ENCODE data around the gene GAB1. TPM values are rescaled to one million over a fixed set of nuclear protein-coding genes. Genes with fewer than 3 reads are reported as not detected.

GAB1 gene
- total RNA-seq, 1 experiment from 2014 or later = 6.9 TPM

DNA sequence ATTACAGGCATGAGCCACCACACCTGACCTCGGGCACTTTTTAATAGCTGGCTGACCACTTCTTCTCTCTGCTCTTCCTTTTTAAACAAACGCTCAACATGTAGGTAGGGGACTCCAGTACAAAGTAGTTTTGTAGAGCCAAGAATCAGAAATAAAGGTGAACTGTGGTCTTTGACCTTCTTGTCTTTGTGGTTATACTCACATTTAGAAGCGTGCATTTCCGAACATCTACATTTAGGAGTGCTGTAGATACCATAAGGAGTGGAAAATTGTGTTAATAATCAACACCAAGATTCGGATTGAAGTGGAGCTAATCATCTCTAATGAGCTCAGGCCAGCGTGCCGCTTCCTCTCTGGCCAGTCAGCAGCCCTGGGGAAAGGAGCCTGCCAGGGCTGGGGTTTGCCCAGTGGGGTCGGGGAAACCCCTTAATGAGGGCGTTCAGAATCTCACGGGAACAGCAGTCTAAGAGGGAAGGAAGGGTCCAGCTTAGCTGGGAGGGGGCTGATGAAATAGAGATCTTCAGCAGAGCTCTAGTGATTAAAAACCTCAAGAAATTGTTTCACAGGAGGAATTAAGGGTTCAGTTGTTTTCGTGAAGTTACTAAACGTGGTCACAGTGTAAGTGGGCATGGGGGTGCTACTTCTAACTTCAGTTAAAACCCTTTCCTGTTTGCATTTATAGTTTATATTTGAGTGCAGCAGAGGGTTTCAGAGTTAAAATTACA is 81.2 kb downstream of the GAB1 start:
- no peak for DNase-seq (ENCODE audit: low read depth)

DNA sequence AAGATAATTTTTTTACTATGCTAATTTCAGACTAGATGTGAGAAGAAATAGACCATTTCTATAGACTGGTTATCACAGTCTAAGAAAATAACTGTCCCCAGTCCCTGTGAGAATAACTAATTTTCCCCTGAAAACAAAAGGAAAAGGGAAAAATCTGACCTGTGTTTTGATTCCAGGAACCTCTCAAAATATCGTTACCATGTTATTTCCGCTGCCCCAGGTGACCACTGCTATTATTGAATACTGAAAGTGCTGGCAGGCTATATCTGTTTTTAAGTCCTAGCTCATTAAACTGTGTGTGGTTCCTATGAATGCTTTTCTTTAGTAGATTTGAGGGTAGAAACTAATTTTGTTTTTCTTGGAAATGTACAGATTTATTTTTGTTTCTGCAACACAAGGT is 83.6 kb downstream of the GAB1 start:
- peak; percentile 12 for DNase-seq (ENCODE audit: low read depth)

GRCh38 chr4:143421609-143422008 is 84.9 kb downstream of the GAB1 start:
- peak; percentile 73 for DNase-seq (ENCODE audit: low read depth)

GRCh38 chr4:143424276-143424675 is 87.6 kb downstream of the GAB1 start:
- DNase-seq (ENCODE audit: low read depth) = peak; percentile 40

DNA sequence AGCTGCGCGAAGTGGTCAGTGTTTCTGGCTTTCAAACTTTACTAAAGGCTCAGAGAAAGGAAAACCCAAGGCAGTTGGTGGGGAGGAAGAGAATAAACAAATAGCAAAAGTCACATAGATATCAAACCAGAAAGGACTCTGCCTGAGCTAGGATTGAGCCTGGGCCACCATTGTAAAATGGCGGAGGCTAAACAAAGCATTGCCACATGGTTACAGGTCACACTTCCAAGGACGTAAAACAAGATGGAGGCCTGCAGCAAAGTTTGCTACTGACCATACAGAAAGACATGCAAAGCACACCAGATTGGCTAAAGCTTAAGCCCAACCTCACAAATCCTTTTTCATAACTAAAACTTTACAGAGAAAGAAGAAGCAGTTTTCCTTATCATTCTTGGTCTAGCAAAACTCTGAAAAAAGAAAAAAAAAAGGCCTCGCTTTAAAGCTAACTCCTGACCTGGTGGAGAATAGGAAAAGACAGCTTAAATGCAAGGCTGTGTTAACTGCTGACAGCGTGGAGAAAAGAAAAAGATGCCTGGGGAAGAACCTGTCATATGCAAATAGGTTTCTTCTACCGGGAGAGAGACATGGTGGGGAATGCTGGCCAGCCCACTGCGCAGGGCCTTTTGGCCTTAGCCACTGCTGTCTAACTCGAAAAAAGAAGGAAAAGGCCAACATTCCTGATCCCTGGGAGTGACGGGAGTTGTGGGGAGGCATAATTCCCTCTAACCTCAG is 95.0 kb downstream of the GAB1 start:
- DNase-seq (ENCODE audit: low read depth) = no peak

- no peak for DNase-seq (ENCODE audit: low read depth)
These were observed 95.5 kb downstream of the GAB1 start for GRCh38 chr4:143432258-143432591.

DNA sequence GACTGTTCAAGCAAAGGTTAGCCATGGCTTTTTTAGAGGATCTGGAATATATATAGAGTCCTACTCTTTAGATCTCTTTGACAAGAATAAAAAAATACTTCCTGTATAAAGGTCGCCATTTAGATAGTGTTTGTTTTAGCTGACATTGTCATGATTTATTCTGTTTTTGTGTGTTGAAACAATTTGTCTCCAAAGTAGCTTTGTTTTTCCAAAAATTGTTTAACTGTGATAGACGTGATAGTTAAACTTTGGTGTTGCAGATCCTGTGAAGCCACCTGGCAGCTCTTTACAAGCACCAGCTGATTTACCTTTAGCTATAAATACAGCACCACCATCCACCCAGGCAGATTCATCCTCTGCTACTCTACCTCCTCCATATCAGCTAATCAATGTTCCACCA is 96.6 kb downstream of the GAB1 start:
- no peak for DNase-seq (ENCODE audit: low read depth)

DNA sequence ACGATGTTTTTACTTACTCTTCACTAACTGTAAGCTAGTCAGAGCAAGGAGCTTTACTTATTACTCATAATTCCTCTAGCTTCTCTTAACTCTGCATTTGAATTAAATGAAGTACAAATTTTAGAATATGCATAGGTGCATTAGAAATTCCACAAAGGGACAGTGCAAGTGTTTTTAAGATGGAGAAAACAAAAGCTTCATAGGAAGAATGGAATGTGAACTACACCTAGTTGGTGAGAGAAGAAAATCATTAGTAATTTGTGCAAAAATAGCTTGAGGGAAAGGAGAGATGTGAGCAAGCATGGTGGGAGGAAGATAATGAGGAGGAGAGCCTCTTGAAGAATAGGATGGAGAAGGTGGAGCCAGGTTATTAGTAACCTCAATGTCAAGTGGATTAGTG is 99.3 kb downstream of the GAB1 start:
- DNase-seq (ENCODE audit: low read depth) = no peak

DNA sequence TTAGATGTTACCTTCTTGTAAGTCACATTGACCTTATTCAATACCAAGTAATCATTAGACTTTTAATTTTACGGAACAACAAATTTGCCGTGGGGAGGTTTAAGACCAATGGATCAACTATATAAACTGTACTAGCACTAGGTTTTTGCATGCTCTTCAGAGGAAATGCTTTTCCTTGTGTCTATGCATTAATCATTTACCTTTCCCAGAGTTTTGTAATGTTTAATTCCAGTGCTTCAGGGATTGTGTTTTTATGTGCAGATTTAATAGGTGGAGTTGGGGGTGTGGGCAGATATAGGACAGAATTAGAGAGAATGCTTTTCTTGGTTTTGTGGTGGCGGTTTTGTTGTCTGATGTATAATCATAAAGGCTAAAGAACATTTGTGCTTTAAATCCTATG is 100.8 kb downstream of the GAB1 start:
- DNase-seq (ENCODE audit: low read depth) = no peak

- no peak for DNase-seq (ENCODE audit: low read depth)
These were observed 101.3 kb downstream of the GAB1 start for GRCh38 chr4:143437937-143438336.

DNA sequence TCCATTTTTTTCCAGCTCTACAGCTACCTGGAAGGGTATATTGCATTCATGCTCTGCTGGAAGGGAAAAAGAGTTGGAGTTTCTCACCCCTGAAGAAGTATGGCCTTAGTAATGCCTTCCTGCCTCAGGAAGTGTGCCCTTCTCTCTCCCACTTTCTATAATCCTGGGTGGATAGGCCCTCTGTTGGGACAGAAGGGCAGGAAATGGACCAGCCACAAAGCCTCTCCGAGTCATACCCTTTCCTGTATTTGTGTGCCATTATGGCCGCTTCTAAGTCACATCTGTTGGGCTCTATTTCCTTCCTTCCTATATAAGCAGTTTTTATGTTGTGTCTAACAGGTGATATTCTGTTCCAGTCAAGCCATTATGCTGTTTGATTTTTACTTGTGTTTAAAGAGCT is 102.0 kb downstream of the GAB1 start:
- DNase-seq (ENCODE audit: low read depth) = peak; percentile 11

GRCh38 chr4:143441109-143441508 is 104.4 kb downstream of the GAB1 start:
- DNase-seq (ENCODE audit: low read depth) = no peak

DNA sequence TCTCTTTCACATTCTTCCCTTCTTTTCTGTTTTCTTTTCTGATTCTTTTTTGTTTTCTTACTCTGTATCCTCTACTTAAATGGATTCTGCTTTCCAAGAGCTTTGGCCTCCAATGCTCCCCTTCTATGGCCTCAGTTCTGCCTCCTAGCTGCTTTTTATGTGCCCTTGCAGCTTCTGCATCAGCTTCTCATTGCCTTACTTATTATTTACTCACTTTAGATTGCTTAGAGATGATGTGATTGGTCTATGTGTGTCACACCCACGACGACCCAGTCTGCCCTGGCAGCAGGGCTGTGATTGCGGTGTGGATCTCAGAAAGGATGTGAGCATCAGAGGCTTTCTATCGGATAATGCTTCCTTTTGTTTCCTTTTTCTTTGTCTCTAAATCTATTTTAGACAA is 105.0 kb downstream of the GAB1 start:
- DNase-seq (ENCODE audit: low read depth) = no peak

DNA sequence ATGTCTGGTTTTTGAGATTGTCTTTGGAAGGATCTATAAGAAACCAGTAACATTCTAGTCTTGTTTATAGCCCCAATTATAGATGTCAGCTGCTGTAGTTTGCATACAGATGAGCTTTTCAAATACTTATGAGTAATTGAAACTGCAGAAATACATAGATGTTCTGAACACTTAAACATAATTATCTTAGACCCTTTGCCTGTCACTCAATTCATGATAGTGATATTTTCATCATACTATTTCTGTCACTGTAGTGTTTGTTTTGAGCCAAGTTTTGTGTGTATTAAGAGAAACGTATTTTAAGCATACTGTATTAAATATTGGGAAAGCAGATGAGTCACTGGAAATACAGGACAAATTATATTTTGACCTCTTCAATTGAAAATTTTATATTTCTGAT is 107.1 kb downstream of the GAB1 start:
- no peak for DNase-seq (ENCODE audit: low read depth)

GRCh38 chr4:143451186-143451585 is 114.5 kb downstream of the GAB1 start:
- DNase-seq (ENCODE audit: low read depth) = no peak

- DNase-seq (ENCODE audit: low read depth) = no peak
These were observed 118.5 kb downstream of the GAB1 start for GRCh38 chr4:143455211-143455610.

- DNase-seq (ENCODE audit: low read depth) = no peak
These were observed 122.3 kb downstream of the GAB1 start for GRCh38 chr4:143458966-143459365.

DNA sequence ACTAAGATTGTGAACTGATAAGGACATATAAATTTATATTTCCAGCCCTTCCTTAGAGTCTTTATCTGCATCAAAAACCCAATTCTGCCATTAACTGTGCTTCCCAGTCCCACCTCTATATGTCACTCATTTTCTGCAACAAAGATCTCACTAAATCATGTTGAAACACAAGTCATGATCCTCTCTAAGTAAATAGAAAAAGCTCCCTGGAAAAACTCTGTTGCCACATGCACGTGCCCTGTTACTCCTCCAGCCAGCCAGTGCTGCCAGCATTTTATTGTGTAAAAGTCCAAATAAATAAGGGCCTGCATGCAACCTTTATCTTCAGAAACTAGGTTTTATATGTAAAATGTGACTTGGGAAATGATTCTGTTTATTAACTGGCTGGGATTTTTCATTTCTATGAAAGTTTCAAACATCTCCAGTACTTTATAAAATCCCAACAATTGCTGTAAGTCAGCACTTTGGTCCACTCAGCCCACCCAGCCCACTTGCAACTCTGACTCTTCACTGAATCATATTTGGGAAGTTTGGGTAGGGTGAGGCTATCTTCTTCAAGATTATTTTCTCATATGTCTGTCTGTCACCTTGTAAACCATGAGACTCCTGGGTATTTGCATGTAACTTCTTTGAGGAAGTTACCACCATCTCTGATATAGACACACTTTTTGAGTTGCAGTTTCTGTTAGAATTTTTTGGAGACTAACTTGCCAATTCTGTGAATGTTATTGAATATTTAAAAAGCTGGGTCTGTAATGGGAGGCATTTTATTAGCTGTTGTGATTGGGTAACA is 136.9 kb downstream of the GAB1 start:
- DNase-seq (ENCODE audit: low read depth) = no peak

DNA sequence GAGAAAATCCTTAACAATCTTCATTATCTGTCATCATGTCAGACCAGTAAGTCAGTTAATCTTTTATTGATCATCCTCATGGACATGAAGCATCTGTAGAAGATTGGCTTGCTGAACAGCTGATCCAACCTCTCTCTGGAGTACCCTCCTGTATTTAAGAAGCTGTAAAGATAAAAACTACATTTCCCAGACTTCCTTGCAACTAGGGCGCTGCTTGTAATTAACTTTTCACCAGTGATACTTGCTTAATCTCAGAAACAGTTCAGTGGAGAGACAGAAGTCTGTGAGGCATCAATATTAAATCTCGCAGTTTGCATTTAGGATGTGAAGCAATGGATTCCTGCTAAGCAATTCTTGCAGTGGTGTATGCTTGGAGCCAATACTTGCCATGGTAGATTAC is 140.8 kb downstream of the GAB1 start:
- DNase-seq (ENCODE audit: low read depth) = no peak

GRCh38 chr4:143481361-143481760 is 144.7 kb downstream of the GAB1 start:
- no peak for DNase-seq (ENCODE audit: low read depth)

DNA sequence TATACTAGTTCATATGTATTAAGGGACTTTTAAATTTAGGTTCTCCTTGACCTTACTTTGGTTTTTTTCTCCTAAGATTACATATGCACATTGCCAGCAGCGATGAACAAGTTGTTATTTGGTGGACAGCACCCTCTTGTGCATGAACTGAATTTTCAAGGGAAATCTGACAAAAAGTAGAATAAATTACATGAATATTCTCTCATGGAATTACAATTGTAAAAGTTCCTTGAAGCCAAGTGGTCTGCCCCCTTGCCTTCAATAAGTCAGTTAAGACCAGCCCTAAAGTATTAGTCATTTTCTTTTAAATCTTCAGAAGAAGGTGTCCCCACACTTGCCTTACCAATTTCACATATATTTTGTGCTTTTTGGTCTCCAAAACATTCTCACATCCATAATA is 146.2 kb downstream of the GAB1 start:
- peak; percentile 38 for DNase-seq (ENCODE audit: low read depth)

DNA sequence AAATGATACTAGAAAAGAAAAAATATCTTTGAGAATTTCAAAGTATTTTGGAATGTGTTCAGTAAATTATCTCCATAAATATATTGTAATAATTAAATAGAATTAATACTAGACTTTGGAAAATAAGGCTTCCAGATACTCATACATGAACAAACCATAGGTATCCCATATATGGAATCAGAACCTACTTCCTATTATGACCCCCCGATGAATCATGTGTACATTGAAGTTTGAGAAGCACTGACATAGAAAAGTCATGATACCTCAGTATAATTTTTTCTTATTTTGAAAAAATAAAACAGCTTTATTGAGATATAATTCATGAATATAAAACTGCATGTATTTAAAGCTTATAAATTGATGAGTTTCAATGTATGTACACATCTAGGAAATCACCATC is 149.6 kb downstream of the GAB1 start:
- no peak for DNase-seq (ENCODE audit: low read depth)

- peak; percentile 4 for DNase-seq (ENCODE audit: low read depth)
These were observed 152.0 kb downstream of the GAB1 start for GRCh38 chr4:143488687-143489086.

Measured in M059J (cell line).